Activated CD4-positive, alpha-beta T cell treated with anti-CD3 and anti-CD28 coated beads for 36 hours (primary cell): ENCODE measurements around the gene ECI1. TPM values are rescaled to one million over a fixed set of nuclear protein-coding genes. Genes with fewer than 3 reads are reported as not detected.

Experiments
- ATAC-seq: fragments of 200-7000 bp; cut with Tn5 transposase; one replicate; pipeline ENCODE4 v1.10.0; 2021; ENCODE audit warnings: mild to moderate bottlenecking, moderate library complexity
- CTCF ChIA-PET: fragments of 350-600 bp; sonication (Branson Sonifier 250); formaldehyde crosslinking; loops from one replicate; lab custom pipeline; 2021; ENCODE audit warnings: antibody characterized with exemption; lab: Charles Lee
- POLR2A ChIA-PET: fragments of 350-600 bp; sonication (Branson Sonifier 250); formaldehyde crosslinking; loops from one replicate; lab custom pipeline; 2021; ENCODE audit warnings: antibody characterized with exemption, inconsistent platforms; lab: Charles Lee
- DNase-seq: peaks from one replicate; pipeline ENCODE4 v3.0.0-alpha.2; 2020
- H3K27ac Mint-ChIP-seq: one replicate; pipeline ENCODE4 v1.8.0; 2021; ENCODE audit warnings: mixed read lengths
- H3K27me3 Mint-ChIP-seq: one replicate; pipeline ENCODE4 v1.8.0; 2021; ENCODE audit warnings: mixed read lengths
- H3K36me3 Mint-ChIP-seq: one replicate; pipeline ENCODE4 v1.8.0; 2021; ENCODE audit warnings: low read depth, mixed read lengths
- H3K4me1 Mint-ChIP-seq: one replicate; pipeline ENCODE4 v1.8.0; 2021; ENCODE audit warnings: mixed read lengths
- H3K4me3 Mint-ChIP-seq: one replicate; pipeline ENCODE4 v1.8.0; 2021; ENCODE audit warnings: mild to moderate bottlenecking, moderate library complexity, mixed read lengths
- H3K9me3 Mint-ChIP-seq: one replicate; pipeline ENCODE4 v1.8.0; 2021; ENCODE audit warnings: low read depth, mixed read lengths
- intact Hi-C, 2 experiments: fragments of 100-400 bp; cut with DNase I in 1 of 2; cut with micrococcal nuclease in 1 of 2; formaldehyde crosslinking; loops; one replicate each; pipeline versions ENCODE4 v1.14.2 to v1.15.1; 2022 to 2024; cut with DNase I, micrococcal nuclease
- total RNA-seq, 2 experiments: library from RNA; stranded (reverse); gene quantifications; one replicate each; pipeline ENCODE4 v1.2.3, GENCODE V29; 2021

Gene ECI1
- total RNA-seq, 2 experiments from 2014 or later, result 23.0 to 41.0 TPM

DNA sequence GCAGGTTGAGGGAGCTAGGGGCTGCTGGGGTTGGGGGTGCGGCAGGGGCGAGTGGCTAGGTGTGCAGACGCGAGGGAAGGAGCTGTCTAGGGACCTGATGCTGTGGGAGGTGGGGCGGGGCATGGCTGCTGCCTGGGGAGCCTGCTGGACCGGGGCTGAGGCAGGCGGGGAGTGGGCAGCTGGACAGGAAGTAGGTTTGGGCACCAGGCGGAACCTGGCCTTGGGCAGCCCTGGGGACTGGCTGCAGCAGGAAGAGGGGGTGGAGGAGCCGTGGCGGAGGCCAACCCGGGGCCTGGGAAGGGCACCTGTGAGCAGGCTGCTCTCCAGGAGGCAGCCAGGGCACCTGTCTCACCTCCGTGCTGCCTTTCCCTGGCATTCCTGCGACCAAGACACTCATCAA lies 21.0 kb downstream of the ECI1 start:
- ATAC-seq, result no peak
- DNase-seq, result no peak
- peaks cover 29% of the 10 kb centered on the region for H3K36me3 Mint-ChIP-seq
- no peak overlapping the region for H3K4me3 Mint-ChIP-seq
- H3K9me3 Mint-ChIP-seq, result no peaks in the 10 kb centered on the region
- peaks cover 8% of the 10 kb centered on the region for H3K4me1 Mint-ChIP-seq
- H3K27ac Mint-ChIP-seq, result no peak overlapping the region
- ChIA-PET CTCF (interaction anchor here (0.6 kb wide), 1 partner anchor 188 kb away, joined by 3 read pairs; no protein-coding TSS in a partner anchor), POLR2A (no interaction called here)
- intact Hi-C loops, result no loop called here
- peaks cover 1% of the 10 kb centered on the region for H3K27me3 Mint-ChIP-seq

DNA sequence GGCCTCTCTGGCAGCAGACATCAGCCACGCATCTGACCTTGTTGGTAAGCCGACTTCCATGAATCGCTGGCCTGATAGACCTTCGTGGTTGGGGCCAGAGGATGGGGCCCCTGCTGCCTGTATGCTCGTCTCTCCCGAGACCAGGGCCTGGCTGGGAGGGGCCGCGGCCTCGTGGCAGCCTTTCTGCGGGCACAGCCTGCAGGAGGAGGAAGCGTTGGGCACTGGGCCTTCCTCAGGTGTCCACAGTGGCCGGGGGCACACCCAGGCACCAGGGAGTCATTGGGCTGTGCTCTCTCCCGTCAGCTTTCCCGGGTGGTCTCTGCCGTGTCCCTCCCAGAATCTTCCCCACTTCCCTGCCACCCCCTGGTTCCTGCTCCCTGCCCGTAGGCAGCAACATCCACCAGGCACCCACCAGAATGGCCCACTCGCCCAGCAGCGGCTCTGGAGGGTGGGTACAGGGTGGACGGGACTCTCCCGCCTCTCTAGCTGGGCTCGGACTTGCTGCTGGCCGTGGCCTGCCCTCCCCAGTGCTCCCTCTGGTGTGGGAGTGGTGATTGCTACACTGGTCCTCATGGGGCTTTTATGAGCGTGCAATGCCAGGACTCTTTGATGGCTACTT lies 21.6 kb downstream of the ECI1 start:
- Mint-ChIP-seq H3K4me3 (no peak overlapping the region), H3K27me3 (no peaks in the 10 kb centered on the region), H3K9me3 (no peaks in the 10 kb centered on the region), H3K27ac (no peak overlapping the region), H3K36me3 (peaks cover 24% of the 10 kb centered on the region), H3K4me1 (peaks cover 10% of the 10 kb centered on the region)
- POLR2A ChIA-PET, result no interaction called here
- no peak for ATAC-seq
- CTCF ChIA-PET, result no interaction called here
- DNase-seq, result no peak
- intact Hi-C loops, result loop anchor here in 1 of 2 experiments (10.0 kb wide), 1 partner anchor 525 kb away; the partner anchor contains the start of gene SRRM2

DNA sequence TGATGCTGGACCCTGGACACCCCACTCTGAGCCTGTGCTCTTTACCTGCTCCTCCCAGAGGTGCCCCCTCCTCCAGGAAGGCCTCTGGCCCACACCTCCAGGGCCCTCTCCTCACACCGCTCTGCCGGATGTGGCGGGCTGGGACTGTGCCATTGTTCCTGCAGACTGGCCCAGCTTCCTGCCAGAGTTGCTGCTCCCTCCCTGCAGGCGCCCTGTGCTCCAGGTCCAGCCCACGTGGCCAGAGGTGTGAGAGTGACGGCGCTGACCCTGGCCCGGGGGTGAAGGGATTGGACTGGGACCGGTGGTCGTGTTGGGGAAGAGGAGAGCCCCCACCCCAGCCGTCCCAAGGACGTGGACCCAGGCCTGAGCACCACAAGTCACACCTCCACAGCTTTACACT lies 22.3 kb downstream of the ECI1 start:
- CTCF ChIA-PET, result no interaction called here
- Mint-ChIP-seq H3K9me3 (no peaks in the 10 kb centered on the region), H3K4me3 (no peak overlapping the region), H3K36me3 (peaks cover 23% of the 10 kb centered on the region), H3K27me3 (no peaks in the 10 kb centered on the region), H3K27ac (no peak overlapping the region), H3K4me1 (peaks cover 14% of the 10 kb centered on the region)
- intact Hi-C loops, result loop anchor here in 1 of 2 experiments (10.0 kb wide), 1 partner anchor 526 kb away; the partner anchor contains the start of gene SRRM2
- DNase-seq, result no peak
- ATAC-seq, result no peak
- POLR2A ChIA-PET, result no interaction called here

DNA sequence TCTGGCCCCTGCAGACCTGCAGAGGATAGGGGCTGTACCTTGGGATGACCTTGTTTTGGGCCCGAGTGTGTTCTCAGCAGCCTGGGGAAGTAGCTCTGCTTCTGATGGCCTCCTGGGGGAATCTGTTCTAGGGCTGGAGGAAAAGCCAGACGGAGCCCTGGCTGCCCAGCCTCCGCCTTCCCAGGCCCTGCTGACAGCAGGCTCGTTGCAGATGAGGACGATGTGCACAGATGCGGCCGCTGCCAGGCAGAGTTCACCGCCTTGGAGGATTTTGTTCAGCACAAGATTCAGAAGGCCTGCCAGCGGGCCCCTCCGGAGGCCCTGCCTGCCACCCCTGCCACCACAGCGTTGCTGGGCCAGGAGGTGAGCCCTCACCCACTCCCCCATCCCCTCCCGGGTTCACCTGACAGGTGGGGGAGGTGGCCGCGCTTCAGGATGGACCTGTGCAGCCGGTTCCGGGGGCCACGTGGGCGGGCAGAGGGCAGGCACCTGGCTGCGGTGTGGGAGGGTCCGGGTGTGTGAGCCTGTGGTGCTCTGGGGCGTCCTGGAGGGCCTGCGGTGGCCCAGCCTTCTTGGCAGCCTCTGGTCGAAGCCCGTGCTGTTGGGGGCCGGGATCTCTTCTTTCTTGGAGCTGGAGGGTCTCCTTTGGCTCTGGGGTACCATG lies 23.1 kb downstream of the ECI1 start:
- DNase-seq (no peak), ATAC-seq (no peak)
- Mint-ChIP-seq H3K27ac (no peak overlapping the region), H3K9me3 (no peaks in the 10 kb centered on the region), H3K4me1 (peaks cover 15% of the 10 kb centered on the region), H3K27me3 (no peaks in the 10 kb centered on the region), H3K4me3 (no peak overlapping the region), H3K36me3 (peaks cover 20% of the 10 kb centered on the region)
- ChIA-PET POLR2A (no interaction called here), CTCF (no interaction called here)
- intact Hi-C loops, result loop anchor here in 1 of 2 experiments (10.0 kb wide), 1 partner anchor 527 kb away; the partner anchor contains the start of gene SRRM2

DNA sequence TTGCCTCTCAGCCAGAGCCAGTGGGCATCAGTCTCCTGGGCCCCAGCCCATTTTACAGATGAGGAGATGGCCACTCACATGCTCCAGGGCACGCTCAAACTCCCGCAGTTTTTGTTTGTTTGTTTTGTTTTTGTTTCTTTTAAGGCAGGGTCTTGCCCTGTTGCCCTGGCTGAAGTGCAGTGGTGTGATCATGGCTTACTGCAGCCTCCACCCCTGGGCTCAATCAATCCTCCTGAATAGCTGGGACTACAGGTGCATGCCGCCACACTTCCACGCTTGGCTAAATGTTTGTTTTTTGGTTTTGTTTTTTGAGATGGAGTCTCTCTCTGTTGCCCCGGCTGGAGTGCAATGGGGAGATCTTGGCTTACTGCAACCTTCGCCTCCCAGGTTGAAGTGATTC lies 24.5 kb downstream of the ECI1 start:
- no peak for ATAC-seq
- H3K4me1 Mint-ChIP-seq, result peaks cover 15% of the 10 kb centered on the region
- POLR2A ChIA-PET, result interaction anchor here (0.8 kb wide), 1 partner anchor 28 kb away, joined by 3 read pairs; no protein-coding TSS in a partner anchor

DNA sequence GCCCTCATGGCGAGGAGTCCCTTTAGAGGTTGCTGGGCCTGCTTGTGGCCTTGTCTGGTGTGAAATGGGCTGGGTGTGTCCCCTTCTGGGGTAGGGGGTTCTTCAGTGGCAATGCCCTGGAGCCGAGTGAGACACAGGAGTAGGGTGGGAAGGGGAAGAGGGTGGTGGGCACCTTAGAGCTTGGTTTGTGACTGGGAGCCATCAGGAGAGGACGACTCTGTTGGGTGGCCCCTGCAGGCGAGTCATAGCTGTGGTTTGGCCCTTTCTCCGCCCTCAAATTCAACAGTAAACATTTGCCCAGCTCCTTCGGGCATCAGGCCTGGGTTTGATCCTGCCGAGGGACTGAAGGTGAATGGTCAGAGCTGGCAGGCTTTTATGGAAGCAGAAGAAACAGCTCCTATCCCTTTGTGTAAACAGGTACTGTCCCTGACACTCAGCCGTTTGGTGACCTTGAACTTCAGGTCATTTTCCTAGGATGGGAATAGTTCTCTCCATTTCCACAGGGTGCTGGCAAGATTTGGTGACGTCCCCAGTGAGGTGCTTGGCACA lies 25.1 kb downstream of the ECI1 start:
- Mint-ChIP-seq H3K4me3 (no peak overlapping the region), H3K27ac (no peak overlapping the region), H3K9me3 (no peaks in the 10 kb centered on the region), H3K27me3 (no peaks in the 10 kb centered on the region), H3K36me3 (peaks cover 18% of the 10 kb centered on the region), H3K4me1 (peaks cover 15% of the 10 kb centered on the region)
- CTCF ChIA-PET, result interaction anchor here (0.6 kb wide), 1 partner anchor 32 kb away, joined by 3 read pairs; no protein-coding TSS in a partner anchor
- ATAC-seq (no peak), DNase-seq (no peak)
- POLR2A ChIA-PET, result no interaction called here
- intact Hi-C loops, result loop anchor here in 1 of 2 experiments (10.0 kb wide), 1 partner anchor 528 kb away; the partner anchor contains the start of gene SRRM2

More for the DNA sequence above, 24.5 kb downstream of the ECI1 start:
- H3K27me3 Mint-ChIP-seq, result no peaks in the 10 kb centered on the region
- peaks cover 19% of the 10 kb centered on the region for H3K36me3 Mint-ChIP-seq
- no peaks in the 10 kb centered on the region for H3K9me3 Mint-ChIP-seq
- intact Hi-C loops, result loop anchor here in 1 of 2 experiments (10.0 kb wide), 1 partner anchor 528 kb away; the partner anchor contains the start of gene SRRM2
- no peak overlapping the region for H3K4me3 Mint-ChIP-seq
- no peak overlapping the region for H3K27ac Mint-ChIP-seq
- CTCF ChIA-PET, result no interaction called here
- DNase-seq, result no peak

DNA sequence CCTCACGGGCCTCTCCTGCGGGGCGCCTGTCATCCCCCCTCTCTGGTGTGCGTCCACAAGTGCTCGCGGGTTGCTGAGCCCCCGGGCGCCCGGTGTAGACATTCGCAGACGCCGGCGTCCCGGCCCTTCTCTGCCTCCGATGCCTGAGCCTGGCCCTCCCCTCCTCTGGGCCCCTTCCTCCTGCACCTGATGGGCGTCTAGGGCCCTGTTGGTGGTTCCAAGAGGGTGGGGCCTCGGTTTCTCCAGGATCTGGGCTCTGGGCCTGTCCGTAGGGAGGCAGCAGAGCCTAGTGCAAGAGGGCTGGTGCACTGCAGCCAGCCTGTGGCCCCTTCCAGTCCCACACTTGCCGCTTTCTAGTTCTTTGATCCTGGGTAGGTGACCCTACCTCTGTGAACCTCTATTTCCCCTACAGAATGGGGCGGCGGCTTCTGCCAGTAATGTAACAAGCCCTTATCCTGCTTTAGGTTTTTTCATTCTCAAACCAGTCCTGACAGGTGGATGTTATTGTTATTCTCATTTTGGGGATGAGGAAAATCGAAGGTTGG lies 27.4 kb downstream of the ECI1 start:
- POLR2A ChIA-PET, result interaction anchor here (1.4 kb wide), 1 partner anchor 30 kb away, joined by 3 read pairs; no protein-coding TSS in a partner anchor
- H3K27me3 Mint-ChIP-seq, result no peaks in the 10 kb centered on the region
- intact Hi-C loops, result loop anchor here (1.0 to 10.0 kb wide), 19 partner anchors 9 to 531 kb away; partner anchors contain the start of genes ECI1 (in 2 of the 2), MLST8 (in 2 of the 2), RNPS1 (in 2 of the 2) and TRAF7 (in 2 of the 2)
- peak; percentile 8 for ATAC-seq
- peaks cover 10% of the 10 kb centered on the region for H3K36me3 Mint-ChIP-seq
- H3K4me3 Mint-ChIP-seq, result peak overlapping the region; percentile 78
- peak; percentile 54 for DNase-seq
- peaks cover 15% of the 10 kb centered on the region for H3K4me1 Mint-ChIP-seq
- no peak overlapping the region for H3K27ac Mint-ChIP-seq
- no peaks in the 10 kb centered on the region for H3K9me3 Mint-ChIP-seq
- CTCF ChIA-PET, result interaction anchor here (1.0 kb wide), 1 partner anchor 616 kb away, joined by 3 read pairs; no protein-coding TSS in a partner anchor

DNA sequence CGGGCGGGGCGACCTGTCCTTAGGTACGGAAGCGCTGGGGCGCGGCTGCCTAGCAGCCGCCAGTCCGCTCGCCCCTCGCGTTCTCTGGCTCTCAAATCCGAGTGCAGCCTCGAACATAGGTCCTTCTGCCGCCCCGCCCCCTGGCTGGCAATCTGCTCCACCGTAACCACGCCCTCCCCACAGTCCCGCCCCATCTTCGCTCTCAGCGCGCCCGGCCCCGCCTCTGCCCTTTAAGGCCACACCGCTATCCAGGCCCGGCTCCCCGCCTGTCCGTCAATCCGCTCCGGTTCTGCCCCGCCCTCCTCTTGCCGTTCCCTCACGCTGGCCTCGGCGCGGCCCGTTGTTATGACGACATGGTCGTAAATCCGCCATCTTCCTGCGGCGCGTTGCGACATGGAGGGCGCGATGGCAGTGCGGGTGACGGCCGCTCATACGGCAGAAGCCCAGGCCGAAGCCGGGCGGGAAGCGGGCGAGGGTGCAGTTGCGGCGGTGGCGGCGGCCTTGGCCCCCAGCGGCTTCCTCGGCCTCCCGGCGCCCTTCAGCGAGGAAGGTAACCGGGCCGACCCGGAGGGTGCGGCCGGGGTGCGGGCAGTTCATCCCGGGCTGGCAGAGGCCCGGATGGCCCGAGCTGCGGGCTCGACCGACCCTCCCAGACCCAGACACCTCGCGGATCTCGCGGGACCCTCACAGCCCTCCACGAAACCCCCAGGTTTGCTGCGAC lies 28.0 kb downstream of the ECI1 start, which contains the start of gene E4F1:
Gene E4F1, plus strand, starts transcription at position 371 of the 721 bp plus-strand sequence. Its CDS starts 23 bp downstream, at position 394.
- Mint-ChIP-seq H3K4me3 (peak within 1 kb of the TSS; percentile 78), H3K27me3 (no peaks in the 10 kb centered on the region), H3K27ac (peak within 1 kb of the TSS; percentile 13), H3K9me3 (no peaks in the 10 kb centered on the region), H3K36me3 (peaks cover 10% of the 10 kb centered on the region), H3K4me1 (peaks cover 15% of the 10 kb centered on the region)
- intact Hi-C loops, result loop anchor here (1.0 to 10.0 kb wide), 19 partner anchors 8 to 531 kb away; partner anchors contain the start of genes ECI1 (in 2 of the 2), MLST8 (in 2 of the 2), RNPS1 (in 2 of the 2) and TRAF7 (in 2 of the 2)
- DNase-seq (peak; percentile 100), ATAC-seq (peak; percentile 99)
- ChIA-PET POLR2A (interaction anchor here (0.6 to 1.4 kb wide), 2 partner anchors 30 to 1785 kb away, joined by 3 to 7 read pairs; no protein-coding TSS in a partner anchor), CTCF (interaction anchor here (0.9 to 1.4 kb wide), 2 partner anchors 17 to 205 kb away, joined by 3 read pairs; no protein-coding TSS in a partner anchor)

DNA sequence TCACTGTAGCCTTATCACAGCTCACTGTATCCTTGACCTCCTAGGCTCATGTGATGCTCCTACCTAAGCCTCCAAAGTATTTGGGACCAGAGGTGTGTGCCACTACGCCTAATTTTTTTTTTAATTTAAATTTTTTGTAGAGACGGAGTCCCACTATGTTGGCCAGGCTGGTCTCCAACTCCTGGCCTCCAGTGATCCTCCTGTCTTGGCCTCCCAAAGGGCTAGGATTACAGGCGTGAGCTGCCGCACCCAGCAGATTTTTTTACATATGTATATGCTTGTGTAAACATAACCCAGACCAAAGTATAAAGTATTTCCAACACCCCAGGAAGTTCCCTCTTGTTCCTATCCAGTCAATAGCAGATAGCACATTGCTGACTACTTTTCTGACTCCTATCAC lies 35.1 kb downstream of the ECI1 start:
- POLR2A ChIA-PET, result no interaction called here
- Mint-ChIP-seq H3K4me3 (peak overlapping the region; percentile 89), H3K27me3 (no peaks in the 10 kb centered on the region), H3K36me3 (peaks cover 17% of the 10 kb centered on the region), H3K27ac (peak overlapping the region; percentile 60), H3K9me3 (no peaks in the 10 kb centered on the region), H3K4me1 (peaks cover 18% of the 10 kb centered on the region)
- intact Hi-C loops, result no loop called here
- CTCF ChIA-PET, result interaction anchor here (0.5 kb wide), 1 partner anchor 293 kb away, joined by 3 read pairs; no protein-coding TSS in a partner anchor
- DNase-seq, result no peak
- no peak for ATAC-seq

DNA sequence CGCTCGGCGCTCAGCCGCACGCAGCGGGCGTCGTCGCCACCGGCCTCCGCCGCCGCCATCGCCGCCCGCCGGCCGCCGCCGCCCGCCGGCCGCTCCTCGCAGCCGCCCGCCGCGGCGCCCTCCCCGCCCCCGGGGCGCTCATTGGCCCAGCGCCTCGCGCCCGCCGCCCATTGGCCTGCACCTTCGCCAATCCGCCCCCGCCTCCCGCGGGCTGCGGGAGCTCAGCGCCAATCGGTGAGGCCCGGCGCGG lies 36.7 kb downstream of the ECI1 start, which contains the start of gene PGP:
Gene PGP, minus strand, starts transcription at position 122 of the 250 bp plus-strand sequence. Its CDS starts 63 bp downstream, at position 59.
- ChIA-PET POLR2A (interaction anchor here (0.5 to 1.2 kb wide), 7 partner anchors 20 to 918 kb away, joined by 3 to 11 read pairs (median 4); partner anchors contain the start of genes ECI1, RPS2 and TRAF7), CTCF (interaction anchor here (0.6 to 1.4 kb wide), 5 partner anchors 11 to 1529 kb away, joined by 3 to 5 read pairs (median 4); no protein-coding TSS in a partner anchor)
- no peak for DNase-seq
- H3K4me1 Mint-ChIP-seq, result peaks cover 18% of the 10 kb centered on the region
- no peaks in the 10 kb centered on the region for H3K27me3 Mint-ChIP-seq
- intact Hi-C loops, result loop anchor here (1.0 to 2.0 kb wide), 3 partner anchors 9 to 126 kb away; partner anchors contain the start of genes ABCA3 (in 1 of the 2), E4F1 (in 1 of the 2) and MLST8 (in 1 of the 2)
- H3K36me3 Mint-ChIP-seq, result peaks cover 20% of the 10 kb centered on the region
- no peaks in the 10 kb centered on the region for H3K9me3 Mint-ChIP-seq
- peak within 1 kb of the TSS; percentile 91 for H3K27ac Mint-ChIP-seq
- no peak for ATAC-seq
- peak within 1 kb of the TSS; percentile 89 for H3K4me3 Mint-ChIP-seq
